ENCODE results near the gene SLC43A2.
A peak's percentile ranks its signal among the peaks of the same experiment; 100 is the strongest.
"Not testable (repeated sequence)": the region's sequence is repeated elsewhere in the genome, so short reads cannot be mapped to it uniquely, and the experiment has no call there.

Gene SLC43A2

GRCh38 chr17:1533661-1534325 is 94.8 kb downstream of the SLC43A2 start:
- DNase-seq, result no peak

- DNase-seq, result peak; percentile 45
Observed at GRCh38 chr17:1532836-1533602, 95.6 kb downstream of the SLC43A2 start.

- DNase-seq, result no peak
Observed at GRCh38 chr17:1529863-1530262, 98.8 kb downstream of the SLC43A2 start.

- not testable (repeated sequence) for DNase-seq
Observed at GRCh38 chr17:1526876-1527275, 101.8 kb downstream of the SLC43A2 start.

GRCh38 chr17:1522626-1523025 is 106.0 kb downstream of the SLC43A2 start:
- DNase-seq, result no peak

GRCh38 chr17:1521086-1521640 is 107.5 kb downstream of the SLC43A2 start:
- DNase-seq, result no peak

- DNase-seq, result no peak
Observed at GRCh38 chr17:1519678-1520077, 109.0 kb downstream of the SLC43A2 start.
